ENCODE results near the gene TBKBP1. TPM values are rescaled to one million over a fixed set of nuclear protein-coding genes. Genes with fewer than 3 reads are reported as not detected.
A peak's percentile ranks its signal among the peaks of the same experiment; 100 is the strongest.

TBKBP1 gene
- polyA plus RNA-seq, 3 donors = 0.22 to 7.7 (median 0.45) TPM

DNA sequence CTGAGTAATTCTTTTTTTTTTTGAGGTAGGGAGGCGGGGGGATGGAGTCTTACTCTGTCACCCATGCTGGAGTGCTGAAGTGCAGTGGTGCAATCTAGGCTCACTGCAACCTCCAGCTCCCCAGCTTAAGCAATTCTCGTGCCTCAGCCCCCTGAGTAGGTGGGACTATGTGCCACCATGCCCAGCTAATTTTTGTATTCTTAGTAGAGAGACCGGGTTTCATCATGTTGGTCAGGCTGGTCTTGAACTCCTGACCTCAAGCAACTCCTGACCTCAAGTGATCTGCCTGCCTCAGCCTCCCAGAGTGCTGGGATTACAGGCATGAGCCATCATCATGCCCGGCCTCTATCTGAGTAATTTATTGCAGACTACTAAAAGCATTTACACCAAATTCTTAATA, 24.9 kb upstream of the TBKBP1 start:
- H2AFZ ChIP-seq (ENCODE audit: insufficient read depth, low read depth, low read length, poor library complexity, severe bottlenecking) = no peak overlapping the region

GRCh38 chr17:47670064-47670463, 23.9 kb upstream of the TBKBP1 start:
- Histone ChIP-seq H3K9ac (ENCODE audit: insufficient read depth, low read length, poor library complexity, severe bottlenecking) (no peak overlapping the region), H3K4me2 (replicated peaks; ENCODE audit: extremely low read depth, low read length, poor library complexity, severe bottlenecking) (peak overlapping the region; percentile 31), H3K36me3 (replicated peaks in 1 of 2; ENCODE audit: control insufficient read depth in 1 of 2, insufficient read depth in 2 of 2, low read length in 2 of 2) (peaks cover 79 to 85% of the 10 kb centered on the region in 2 donors), H3K79me2 (ENCODE audit: insufficient read depth, low read length) (peaks cover 51% of the 10 kb centered on the region), H2AFZ (ENCODE audit: insufficient read depth, low read depth, low read length, poor library complexity, severe bottlenecking) (peak overlapping the region; percentile 0), H4K20me1 (ENCODE audit: insufficient read depth, low read length) (peaks cover 52% of the 10 kb centered on the region), H3K4me1 (ENCODE audit: control insufficient read depth in 1 of 2, insufficient read depth in 2 of 2, low read length in 2 of 2) (peaks cover 49 to 52% of the 10 kb centered on the region in 2 donors), H3K9me3 (replicated peaks in 1 of 2; ENCODE audit: control insufficient read depth in 1 of 2, insufficient read depth in 1 of 2, low read length in 2 of 2) (no peaks in the 10 kb centered on the region), H3K4me3 (replicated peaks in 1 of 3; ENCODE audit: low read depth in 2 of 3, low read length in 3 of 3) (peak overlapping the region in 1 of 3 experiments; percentile 14), H3K27me3 (ENCODE audit: control insufficient read depth in 2 of 2, insufficient read depth in 2 of 2, low read length in 2 of 2) (no peaks in the 10 kb centered on the region), H3K27ac (ENCODE audit: low read depth in 1 of 2, low read length in 2 of 2) (peak overlapping the region in 1 of 2 donors; percentile 72)
- WGBS (ENCODE audit: insufficient coverage) = 0% methylated on average over 1 of the region's 1 CpG
- Mint-ChIP-seq H3K27ac (peak overlapping the region; percentile 45 to 86 (median 84)), H3K4me3 (no peak overlapping the region), H3K9me3 (no peaks in the 10 kb centered on the region), H3K27me3 (ENCODE audit: low read depth in 3 of 3) (peaks cover 0 to 2% (median 0%) of the 10 kb centered on the region in 3 donors), H3K4me1 (peaks cover 45% of the 10 kb centered on the region), H3K36me3 (peaks cover 82 to 94% of the 10 kb centered on the region in 2 donors)
- DNase-seq = peak; percentile 38 to 68 (median 66)
- no peak for TF ChIP-seq CTCF (IDR thresholded peaks at IDR 0.05)
- intact Hi-C loops (cut with micrococcal nuclease) = no loop called here

More for the DNA sequence above, 24.9 kb upstream of the TBKBP1 start:
- WGBS (ENCODE audit: insufficient coverage) = 71% methylated on average over 1 of the region's 4 CpGs
- Histone ChIP-seq H3K79me2 (ENCODE audit: insufficient read depth, low read length) (peaks cover 48% of the 10 kb centered on the region), H3K9ac (ENCODE audit: insufficient read depth, low read length, poor library complexity, severe bottlenecking) (no peak overlapping the region), H3K4me2 (replicated peaks; ENCODE audit: extremely low read depth, low read length, poor library complexity, severe bottlenecking) (no peak overlapping the region), H3K4me3 (replicated peaks in 1 of 3; ENCODE audit: low read depth in 2 of 3, low read length in 3 of 3) (no peak overlapping the region), H3K27me3 (ENCODE audit: control insufficient read depth in 2 of 2, insufficient read depth in 2 of 2, low read length in 2 of 2) (no peaks in the 10 kb centered on the region), H4K20me1 (ENCODE audit: insufficient read depth, low read length) (peaks cover 48% of the 10 kb centered on the region), H3K27ac (ENCODE audit: low read depth in 1 of 2, low read length in 2 of 2) (peak overlapping the region; percentile 26 to 72), H3K4me1 (ENCODE audit: control insufficient read depth in 1 of 2, insufficient read depth in 2 of 2, low read length in 2 of 2) (peaks cover 56 to 61% of the 10 kb centered on the region in 2 donors), H3K36me3 (replicated peaks in 1 of 2; ENCODE audit: control insufficient read depth in 1 of 2, insufficient read depth in 2 of 2, low read length in 2 of 2) (peaks cover 78 to 85% of the 10 kb centered on the region in 2 donors), H3K9me3 (replicated peaks in 1 of 2; ENCODE audit: control insufficient read depth in 1 of 2, insufficient read depth in 1 of 2, low read length in 2 of 2) (no peaks in the 10 kb centered on the region)
- Mint-ChIP-seq H3K27ac (peak overlapping the region in 6 of 7 donors; percentile 66 to 86 (median 86)), H3K4me3 (no peak overlapping the region), H3K36me3 (peaks cover 78 to 91% of the 10 kb centered on the region in 2 donors), H3K4me1 (peaks cover 51% of the 10 kb centered on the region), H3K9me3 (no peaks in the 10 kb centered on the region), H3K27me3 (ENCODE audit: low read depth in 3 of 3) (peaks cover 0 to 2% (median 0%) of the 10 kb centered on the region in 3 donors)
- intact Hi-C loops (cut with micrococcal nuclease) = loop anchor here in 1 of 2 donors (10.0 kb wide), 1 partner anchor 226 kb away; the partner anchor contains the start of gene SP2
- DNase-seq = no peak
- TF ChIP-seq CTCF (IDR thresholded peaks at IDR 0.05) = no peak
